ENCODE measurements around the gene CCDC12. TPM values are rescaled to one million over a fixed set of nuclear protein-coding genes. Genes with fewer than 3 reads are reported as not detected.

Gene CCDC12
- total RNA-seq, 1 donor from 2014 or later: 41.4 TPM

DNA sequence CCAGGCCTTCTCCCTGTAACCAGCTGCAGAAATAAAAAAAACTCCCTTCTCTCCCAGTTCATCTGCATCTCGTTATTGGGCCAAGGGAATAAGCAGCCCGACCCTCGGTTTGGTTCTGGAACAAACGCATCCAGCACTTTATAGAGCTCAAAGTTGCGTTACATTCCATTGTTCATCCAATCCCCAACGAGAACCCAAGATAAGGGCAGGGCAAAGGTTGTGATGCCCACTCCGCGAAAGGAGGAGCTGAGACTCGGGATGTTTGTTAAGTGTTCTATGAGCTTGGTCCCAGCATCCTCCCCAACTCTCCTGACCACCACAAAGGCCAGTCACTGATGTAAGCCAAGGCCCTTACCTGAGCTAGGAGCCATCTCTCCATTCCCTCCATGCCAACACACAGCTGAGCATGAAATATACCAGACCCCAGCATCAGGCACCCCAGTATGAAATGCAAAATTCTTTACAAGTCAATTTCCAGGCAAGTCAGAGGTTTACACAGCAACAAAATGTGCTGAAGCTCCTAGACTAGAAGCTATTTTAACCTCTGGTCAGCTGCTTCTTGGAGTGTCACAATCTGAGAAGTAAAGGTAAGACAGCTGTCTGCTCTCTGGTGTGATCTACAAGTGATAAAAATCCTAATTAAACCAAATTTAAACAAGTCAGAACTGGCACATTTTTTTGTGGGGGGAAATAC is 17.9 kb downstream of the CCDC12 start:
- Mint-ChIP-seq H3K4me3 (ENCODE audit: unreplicated experiment) (no peak overlapping the region), H3K4me1 (ENCODE audit: low read depth, unreplicated experiment) (peaks cover 26% of the 10 kb centered on the region), H3K27ac (ENCODE audit: unreplicated experiment) (no peak overlapping the region), H3K36me3 (ENCODE audit: unreplicated experiment) (peaks cover 7% of the 10 kb centered on the region), H3K9me3 (ENCODE audit: unreplicated experiment) (peaks cover 5% of the 10 kb centered on the region), H3K27me3 (ENCODE audit: unreplicated experiment) (peaks cover 4% of the 10 kb centered on the region)
- TF ChIP-seq CTCF (IDR thresholded peaks at IDR 0.05; ENCODE audit: partially characterized antibody, unreplicated experiment): no peak
- DNase-seq: no peak

DNA sequence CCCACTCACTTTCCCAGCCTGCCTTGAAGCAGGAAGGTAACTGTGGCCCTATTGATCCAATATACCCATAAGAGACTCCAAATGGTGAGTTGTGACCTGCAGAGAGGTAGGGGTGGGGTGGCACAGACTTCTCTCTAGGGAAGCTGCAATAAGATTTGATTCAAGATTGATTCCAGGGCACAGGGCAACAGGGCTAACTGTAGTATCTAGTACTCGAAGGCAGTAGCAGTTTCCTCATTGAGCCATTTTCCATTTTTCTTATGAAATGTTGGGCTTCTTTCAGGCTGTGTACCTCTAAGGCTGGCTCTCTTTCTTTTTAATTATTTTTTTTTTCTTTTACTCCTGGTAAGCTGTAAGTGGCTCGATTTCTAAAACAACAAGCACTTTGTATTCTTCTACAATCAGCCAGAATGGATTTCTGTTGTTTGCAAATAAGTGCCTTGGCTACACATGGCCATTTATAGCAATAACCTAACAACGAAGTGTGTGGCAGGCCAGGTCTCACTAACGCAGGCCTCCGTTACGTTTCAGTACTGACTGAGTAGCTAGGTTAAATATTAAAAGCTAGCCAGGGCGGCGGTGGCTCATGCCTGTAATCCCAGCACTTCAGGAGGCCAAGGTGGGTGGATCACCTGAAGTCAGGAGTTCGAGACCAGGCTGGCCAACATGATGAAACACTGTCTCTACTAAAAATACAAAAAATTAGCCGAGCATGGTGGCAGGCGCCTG is 19.3 kb downstream of the CCDC12 start:
- H3K4me1 Mint-ChIP-seq (ENCODE audit: low read depth, unreplicated experiment): peaks cover 40% of the 10 kb centered on the region
- TF ChIP-seq CTCF (IDR thresholded peaks at IDR 0.05; ENCODE audit: partially characterized antibody, unreplicated experiment): no peak
- no peak for DNase-seq
- no peak overlapping the region for H3K27ac Mint-ChIP-seq (ENCODE audit: unreplicated experiment)
- H3K27me3 Mint-ChIP-seq (ENCODE audit: unreplicated experiment): peaks cover 4% of the 10 kb centered on the region
- H3K9me3 Mint-ChIP-seq (ENCODE audit: unreplicated experiment): peaks cover 6% of the 10 kb centered on the region
- H3K36me3 Mint-ChIP-seq (ENCODE audit: unreplicated experiment): no peaks in the 10 kb centered on the region
- H3K4me3 Mint-ChIP-seq (ENCODE audit: unreplicated experiment): no peak overlapping the region

DNA sequence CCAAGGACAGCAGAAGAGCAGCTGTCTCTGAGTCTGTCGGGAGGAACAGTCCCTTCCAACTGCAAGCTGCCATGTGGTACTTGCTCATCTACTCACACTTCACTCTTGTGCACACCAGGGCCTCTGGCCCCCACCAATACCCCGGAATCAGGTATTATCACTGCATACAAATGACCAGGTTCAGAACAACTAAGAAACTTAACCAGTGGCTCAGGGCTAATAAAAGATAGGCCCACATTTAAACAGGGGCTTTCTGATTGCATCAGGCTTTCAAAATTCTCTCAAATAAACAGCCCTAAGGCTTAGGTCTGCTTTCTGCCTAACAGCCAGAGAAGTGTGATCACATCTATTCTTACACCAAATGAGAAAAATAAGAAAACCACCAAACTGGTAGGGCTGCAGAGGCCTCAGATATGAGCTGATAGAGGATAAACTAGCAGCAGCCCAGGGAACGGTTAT is 20.7 kb downstream of the CCDC12 start:
- Mint-ChIP-seq H3K4me3 (ENCODE audit: unreplicated experiment) (no peak overlapping the region), H3K4me1 (ENCODE audit: low read depth, unreplicated experiment) (peaks cover 42% of the 10 kb centered on the region), H3K9me3 (ENCODE audit: unreplicated experiment) (peaks cover 6% of the 10 kb centered on the region), H3K27me3 (ENCODE audit: unreplicated experiment) (peaks cover 4% of the 10 kb centered on the region), H3K36me3 (ENCODE audit: unreplicated experiment) (no peaks in the 10 kb centered on the region), H3K27ac (ENCODE audit: unreplicated experiment) (peak overlapping the region; percentile 35)
- no peak for DNase-seq
- TF ChIP-seq CTCF (IDR thresholded peaks at IDR 0.05; ENCODE audit: partially characterized antibody, unreplicated experiment): no peak

DNA sequence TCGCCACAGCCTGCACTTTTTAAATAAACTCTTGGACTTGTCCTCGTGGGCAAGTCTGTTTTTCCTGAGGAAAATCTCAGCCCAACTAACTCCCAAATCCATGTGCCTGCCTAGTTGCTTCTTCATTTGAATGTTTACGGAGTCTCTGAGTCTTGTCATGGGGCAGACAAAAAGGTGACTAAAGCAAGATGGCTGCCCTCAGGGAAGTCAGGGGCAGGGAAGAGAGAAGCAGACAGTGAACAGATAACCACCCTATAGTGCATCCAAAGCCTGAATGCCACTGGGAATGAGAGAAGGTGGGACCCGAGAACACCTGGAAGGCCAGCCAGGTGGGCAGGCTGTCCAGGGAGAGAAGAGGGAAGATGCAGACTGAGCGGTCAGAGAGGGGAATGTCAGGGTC is 21.4 kb downstream of the CCDC12 start:
- no peak for DNase-seq
- Mint-ChIP-seq H3K27me3 (ENCODE audit: unreplicated experiment) (peaks cover 4% of the 10 kb centered on the region), H3K36me3 (ENCODE audit: unreplicated experiment) (no peaks in the 10 kb centered on the region), H3K4me3 (ENCODE audit: unreplicated experiment) (no peak overlapping the region), H3K4me1 (ENCODE audit: low read depth, unreplicated experiment) (peaks cover 37% of the 10 kb centered on the region), H3K27ac (ENCODE audit: unreplicated experiment) (peak overlapping the region; percentile 69), H3K9me3 (ENCODE audit: unreplicated experiment) (peaks cover 6% of the 10 kb centered on the region)
- no peak for TF ChIP-seq CTCF (IDR thresholded peaks at IDR 0.05; ENCODE audit: partially characterized antibody, unreplicated experiment)

GRCh38 chr3:46954178-46954577 is 22.4 kb downstream of the CCDC12 start:
- H3K27ac Mint-ChIP-seq (ENCODE audit: unreplicated experiment): peak overlapping the region; percentile 62
- H3K27me3 Mint-ChIP-seq (ENCODE audit: unreplicated experiment): peaks cover 4% of the 10 kb centered on the region
- TF ChIP-seq CTCF (IDR thresholded peaks at IDR 0.05; ENCODE audit: partially characterized antibody, unreplicated experiment): no peak
- no peaks in the 10 kb centered on the region for H3K36me3 Mint-ChIP-seq (ENCODE audit: unreplicated experiment)
- H3K4me1 Mint-ChIP-seq (ENCODE audit: low read depth, unreplicated experiment): peaks cover 33% of the 10 kb centered on the region
- peaks cover 6% of the 10 kb centered on the region for H3K9me3 Mint-ChIP-seq (ENCODE audit: unreplicated experiment)
- no peak overlapping the region for H3K4me3 Mint-ChIP-seq (ENCODE audit: unreplicated experiment)
- DNase-seq: no peak
